ENCODE data around the gene KCNQ5. TPM values are rescaled to one million over a fixed set of nuclear protein-coding genes. Genes with fewer than 3 reads are reported as not detected.

KCNQ5 gene
- total RNA-seq, 1 experiment from 2014 or later = 0.07 TPM

DNA sequence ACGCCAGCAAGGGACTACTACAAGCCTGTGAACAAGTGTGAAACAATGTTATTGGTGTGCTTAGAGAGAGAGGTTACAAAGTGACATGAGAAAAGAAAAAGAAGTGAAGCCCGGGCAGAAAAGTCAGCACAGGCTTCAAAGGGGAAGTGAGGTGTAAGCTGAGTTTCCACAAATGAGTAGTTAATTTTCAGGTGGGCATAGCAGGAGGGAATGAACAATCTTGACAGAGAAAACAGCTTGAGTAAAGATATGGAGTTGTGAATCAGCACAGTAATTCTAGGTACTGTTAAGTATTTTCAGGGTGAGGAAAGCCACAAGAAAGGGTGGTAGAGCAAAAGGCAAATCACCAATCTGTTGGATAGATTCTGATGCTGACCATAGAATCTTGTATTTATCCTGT lies 4.3 kb downstream of the KCNQ5 start:
- Histone ChIP-seq H3K9ac (ENCODE audit: extremely low read depth, insufficient read length, low read length) (no peak overlapping the region), H3K56ac (ENCODE audit: insufficient read length, low read depth, low read length) (no peak overlapping the region), H2BK12ac (ENCODE audit: insufficient read length, low read depth, low read length) (no peak overlapping the region), H3K79me1 (ENCODE audit: insufficient read depth, low read depth, low read length, poor library complexity, severe bottlenecking) (no peaks in the 10 kb centered on the region), H4K91ac (ENCODE audit: insufficient read length, low read depth, low read length) (no peak overlapping the region), H3K14ac (ENCODE audit: insufficient read depth, low read length) (no peak overlapping the region), H4K20me1 (ENCODE audit: control insufficient read depth, insufficient read depth, insufficient read length) (no peaks in the 10 kb centered on the region), H3K27me3 (ENCODE audit: insufficient read depth, low read length) (peaks cover 12% of the 10 kb centered on the region), H3K79me2 (ENCODE audit: insufficient read depth, low read length) (no peaks in the 10 kb centered on the region; the same call in 1 of the 2 replicates), H2BK5ac (ENCODE audit: insufficient read length, low read length) (no peak overlapping the region), H3K18ac (ENCODE audit: insufficient read length, low read depth, low read length) (no peak overlapping the region), H3K9me3 (ENCODE audit: control insufficient read depth, low read depth, low read length) (no peaks in the 10 kb centered on the region), H4K5ac (ENCODE audit: insufficient read length, low read depth, low read length) (no peak overlapping the region), H3K4ac (ENCODE audit: low read depth, low read length) (no peak overlapping the region), H2BK20ac (ENCODE audit: low read depth, low read length, poor library complexity, severe bottlenecking) (no peak overlapping the region), H3K4me2 (ENCODE audit: insufficient read depth, insufficient read length, low read length) (no peak overlapping the region), H3K23me2 (ENCODE audit: insufficient read length, low read depth, low read length, poor library complexity, severe bottlenecking) (peaks cover 17% of the 10 kb centered on the region), H2BK15ac (ENCODE audit: low read depth, low read length) (no peak overlapping the region), H3T11ph (ENCODE audit: low read length) (no peak overlapping the region), H4K8ac (replicated peaks; ENCODE audit: insufficient read length, low read depth, low read length) (no peak overlapping the region), H3K4me1 (ENCODE audit: insufficient read depth, low read length) (no peaks in the 10 kb centered on the region), H2AFZ (ENCODE audit: low read length) (no peak overlapping the region), H2BK120ac (ENCODE audit: low read depth, low read length, poor library complexity, severe bottlenecking) (no peak overlapping the region), H3K27ac (ENCODE audit: insufficient read length, low read depth, low read length) (no peak overlapping the region), H3K23ac (ENCODE audit: insufficient read length, low read depth, low read length) (no peak overlapping the region), H2AK5ac (ENCODE audit: insufficient read length, low read length) (no peak overlapping the region)
- TF ChIP-seq, protein P1, sequence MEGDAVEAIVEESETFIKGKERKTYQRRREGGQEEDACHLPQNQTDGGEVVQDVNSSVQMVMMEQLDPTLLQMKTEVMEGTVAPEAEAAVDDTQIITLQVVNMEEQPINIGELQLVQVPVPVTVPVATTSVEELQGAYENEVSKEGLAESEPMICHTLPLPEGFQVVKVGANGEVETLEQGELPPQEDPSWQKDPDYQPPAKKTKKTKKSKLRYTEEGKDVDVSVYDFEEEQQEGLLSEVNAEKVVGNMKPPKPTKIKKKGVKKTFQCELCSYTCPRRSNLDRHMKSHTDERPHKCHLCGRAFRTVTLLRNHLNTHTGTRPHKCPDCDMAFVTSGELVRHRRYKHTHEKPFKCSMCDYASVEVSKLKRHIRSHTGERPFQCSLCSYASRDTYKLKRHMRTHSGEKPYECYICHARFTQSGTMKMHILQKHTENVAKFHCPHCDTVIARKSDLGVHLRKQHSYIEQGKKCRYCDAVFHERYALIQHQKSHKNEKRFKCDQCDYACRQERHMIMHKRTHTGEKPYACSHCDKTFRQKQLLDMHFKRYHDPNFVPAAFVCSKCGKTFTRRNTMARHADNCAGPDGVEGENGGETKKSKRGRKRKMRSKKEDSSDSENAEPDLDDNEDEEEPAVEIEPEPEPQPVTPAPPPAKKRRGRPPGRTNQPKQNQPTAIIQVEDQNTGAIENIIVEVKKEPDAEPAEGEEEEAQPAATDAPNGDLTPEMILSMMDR (conservative IDR thresholded peaks at IDR 0.05) = no peak
- Mint-ChIP-seq H3K27me3 (ENCODE audit: low read depth) (peaks cover 42% of the 10 kb centered on the region), H3K9me3 (no peaks in the 10 kb centered on the region; a peak in 1 of 5 replicates), H3K4me1 (peaks cover 1 to 12% of the 10 kb centered on the region in 2 experiments), H3K4me3 (no peak overlapping the region), H3K27ac (no peak overlapping the region), H3K36me3 (ENCODE audit: insufficient read depth in 1 of 3, low read depth in 3 of 3) (no peaks in the 10 kb centered on the region; a peak in 1 of 7 replicates)
- DNase-seq = no peak
- no CpG with 5 or more reads among the region's 2 CpGs for WGBS (ENCODE audit: extremely low coverage, insufficient read length, low lambda C conversion rate)

Measured in H9 (cell line).